Peyer's patch (tissue), 4 donors: Measurements from ENCODE around the gene ALKBH3. TPM values are rescaled to one million over a fixed set of nuclear protein-coding genes. Genes with fewer than 3 reads are reported as not detected.
A peak's percentile ranks its signal among the peaks of the same experiment; 100 is the strongest.

ENCODE experiments used
- DNase-seq, 3 donors: peaks; one replicate each; pipeline ENCODE4 v3.0.0-alpha.2; 2017 to 2019
- H3K27ac ChIP-seq, 4 donors: fragments of 200-600 bp; sonication (generic); one replicate each; pipeline ENCODE4 v1.5.1; 2016 to 2019
- H3K27me3 ChIP-seq, 2 donors: fragments of 200-600 bp; sonication (generic); one replicate each; pipeline ENCODE4 v1.5.1; 2019
- H3K36me3 ChIP-seq, 3 donors: fragments of 200-600 bp; sonication (generic); one replicate each; pipeline ENCODE4 v1.5.1; 2016 to 2019
- H3K4me1 ChIP-seq, 4 donors: fragments of 200-600 bp; sonication (generic); one replicate each; pipeline ENCODE4 v1.5.1; 2016 to 2019
- H3K4me3 ChIP-seq, 4 donors: fragments of 200-600 bp; sonication (generic); 1 replicate in 3 of 4; 2 replicates in 1 of 4; pipeline ENCODE4 v1.5.1; 2016 to 2019; ENCODE audit warnings: mild to moderate bottlenecking in 1 of 4
- H3K9me3 ChIP-seq, 4 donors: fragments of 200-600 bp; sonication (generic); one replicate each; pipeline ENCODE4 v1.5.1; 2016 to 2019; ENCODE audit warnings: mild to moderate bottlenecking in 1 of 4
- POLR2A ChIP-seq, 2 donors: fragments of 450-650 bp; IDR thresholded peaks; one replicate each; pipeline ENCODE4 v1.5.1; 2017; ENCODE audit warnings: antibody characterized with exemption in 2 of 2, mild to moderate bottlenecking in 2 of 2, moderate library complexity in 2 of 2
- total RNA-seq, 4 donors: library from RNA; depleted of rRNA; stranded (reverse); fragments of >200 nt; gene quantifications; one replicate each; pipeline ENCODE4 v1.1.0, GENCODE V29; 2016
- TF ChIP-seq, protein P1 (sequence below), 6 experiments: fragments of 450-650 bp in 4 of 6; fragments of 200-600 bp in 2 of 6; sonication (generic) in 1 of 6; IDR thresholded peaks; one replicate each; pipeline ENCODE4 v1.5.1; 2017 to 2019; ENCODE audit warnings: antibody characterized with exemption in 6 of 6, mild to moderate bottlenecking in 3 of 6, moderate library complexity in 1 of 6

ALKBH3 gene
- total RNA-seq, 4 donors from 2014 or later: 24.4 to 83.3 (median 28.2) TPM

DNA sequence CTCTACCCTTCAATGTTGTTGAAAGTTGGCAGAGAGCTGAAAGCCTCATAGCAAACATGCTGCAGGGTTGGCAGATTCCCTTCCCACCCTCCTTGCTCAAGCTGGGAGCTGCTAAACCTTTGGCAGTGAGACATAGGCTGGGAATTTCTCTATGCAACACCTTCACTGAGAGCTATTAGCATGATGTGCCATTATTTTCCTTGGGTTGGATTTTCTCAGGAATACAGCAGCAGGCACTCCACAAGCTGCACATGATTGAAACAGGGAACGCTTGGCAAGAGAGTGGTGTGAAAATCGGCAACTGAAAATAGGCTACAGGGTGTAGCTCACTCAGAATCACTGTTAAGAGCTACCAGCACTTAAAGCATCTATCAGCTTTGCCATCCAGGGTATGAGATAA lies 9.6 kb upstream of the ALKBH3 start:
- DNase-seq: no peak
- no peak overlapping the region for H3K4me3 ChIP-seq
- TF ChIP-seq, protein P1, sequence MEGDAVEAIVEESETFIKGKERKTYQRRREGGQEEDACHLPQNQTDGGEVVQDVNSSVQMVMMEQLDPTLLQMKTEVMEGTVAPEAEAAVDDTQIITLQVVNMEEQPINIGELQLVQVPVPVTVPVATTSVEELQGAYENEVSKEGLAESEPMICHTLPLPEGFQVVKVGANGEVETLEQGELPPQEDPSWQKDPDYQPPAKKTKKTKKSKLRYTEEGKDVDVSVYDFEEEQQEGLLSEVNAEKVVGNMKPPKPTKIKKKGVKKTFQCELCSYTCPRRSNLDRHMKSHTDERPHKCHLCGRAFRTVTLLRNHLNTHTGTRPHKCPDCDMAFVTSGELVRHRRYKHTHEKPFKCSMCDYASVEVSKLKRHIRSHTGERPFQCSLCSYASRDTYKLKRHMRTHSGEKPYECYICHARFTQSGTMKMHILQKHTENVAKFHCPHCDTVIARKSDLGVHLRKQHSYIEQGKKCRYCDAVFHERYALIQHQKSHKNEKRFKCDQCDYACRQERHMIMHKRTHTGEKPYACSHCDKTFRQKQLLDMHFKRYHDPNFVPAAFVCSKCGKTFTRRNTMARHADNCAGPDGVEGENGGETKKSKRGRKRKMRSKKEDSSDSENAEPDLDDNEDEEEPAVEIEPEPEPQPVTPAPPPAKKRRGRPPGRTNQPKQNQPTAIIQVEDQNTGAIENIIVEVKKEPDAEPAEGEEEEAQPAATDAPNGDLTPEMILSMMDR (IDR thresholded peaks at IDR 0.05): no peak
- no peak for TF ChIP-seq POLR2A (IDR thresholded peaks at IDR 0.05)
- H3K36me3 ChIP-seq: no peaks in the 10 kb centered on the region
- H3K9me3 ChIP-seq: no peaks in the 10 kb centered on the region
- H3K27ac ChIP-seq: no peak overlapping the region
- no peaks in the 10 kb centered on the region for H3K4me1 ChIP-seq
- no peaks in the 10 kb centered on the region for H3K27me3 ChIP-seq

DNA sequence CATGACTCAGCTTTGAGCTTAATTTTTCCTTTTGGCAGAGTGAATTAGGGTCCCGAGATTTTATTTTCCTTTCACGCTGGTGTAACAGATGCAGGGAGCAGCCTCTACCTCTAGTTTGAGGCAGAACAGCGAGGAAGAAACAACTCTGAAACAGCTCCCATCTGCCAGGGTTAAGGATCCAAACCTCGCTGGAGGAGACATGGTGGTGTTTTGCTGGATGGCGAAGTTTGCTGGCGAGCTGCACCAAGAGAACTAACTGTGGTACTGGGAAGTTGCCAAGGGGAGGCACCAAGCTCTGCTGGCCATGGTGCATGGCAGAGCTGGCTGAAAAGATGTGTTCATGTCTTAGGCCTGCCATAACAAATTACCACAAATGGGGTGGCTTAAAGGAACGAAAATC lies 7.6 kb upstream of the ALKBH3 start:
- H3K36me3 ChIP-seq: no peaks in the 10 kb centered on the region
- H3K9me3 ChIP-seq: no peaks in the 10 kb centered on the region
- no peaks in the 10 kb centered on the region for H3K27me3 ChIP-seq
- no peak for DNase-seq
- H3K4me3 ChIP-seq: no peak overlapping the region
- H3K27ac ChIP-seq: no peak overlapping the region
- TF ChIP-seq POLR2A (IDR thresholded peaks at IDR 0.05): no peak
- TF ChIP-seq, protein P1 (IDR thresholded peaks at IDR 0.05): no peak
- H3K4me1 ChIP-seq: no peaks in the 10 kb centered on the region

DNA sequence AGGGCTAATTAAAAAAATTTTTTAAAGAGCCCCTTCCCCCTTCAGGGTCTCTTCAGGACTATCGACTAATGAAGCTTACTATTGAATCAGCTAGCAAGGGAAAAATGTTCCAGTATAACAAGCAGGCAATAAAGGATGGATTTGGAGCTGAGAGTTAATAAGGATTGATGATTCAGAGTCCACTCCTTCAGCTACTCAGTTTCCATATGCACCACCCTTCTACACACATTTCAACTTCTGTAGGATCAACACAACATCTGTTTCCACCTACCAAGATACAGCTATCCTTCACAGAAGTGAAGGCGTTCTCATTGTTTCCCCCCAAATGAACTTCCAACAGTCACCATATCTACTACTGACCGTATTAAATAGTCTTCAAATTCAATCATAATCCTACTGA lies 6.6 kb upstream of the ALKBH3 start:
- no peak for DNase-seq
- Histone ChIP-seq H3K27me3 (no peaks in the 10 kb centered on the region), H3K4me3 (no peak overlapping the region), H3K9me3 (no peaks in the 10 kb centered on the region), H3K4me1 (no peaks in the 10 kb centered on the region), H3K36me3 (no peaks in the 10 kb centered on the region), H3K27ac (no peak overlapping the region)
- TF ChIP-seq, protein P1 (IDR thresholded peaks at IDR 0.05): no peak
- TF ChIP-seq POLR2A (IDR thresholded peaks at IDR 0.05): no peak

DNA sequence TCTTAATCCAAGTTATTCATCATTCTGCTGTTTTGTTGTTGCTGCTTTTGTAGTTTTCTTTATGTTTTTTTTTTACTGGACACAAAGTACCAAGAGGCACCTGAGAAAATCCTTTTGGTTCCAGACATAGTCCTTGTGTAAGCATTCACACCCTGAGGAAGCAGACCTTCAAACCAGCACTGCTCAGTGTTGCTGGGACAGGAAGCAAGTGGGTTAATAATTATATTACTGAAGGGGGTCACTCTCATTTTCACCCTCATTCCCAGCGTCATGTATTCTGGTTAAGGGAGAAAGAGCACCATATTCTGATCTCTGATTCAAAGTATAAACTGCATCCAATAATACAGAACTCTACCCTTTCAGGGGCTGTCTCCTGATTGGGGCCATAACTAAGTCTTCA lies 5.9 kb upstream of the ALKBH3 start:
- Histone ChIP-seq H3K9me3 (no peaks in the 10 kb centered on the region), H3K36me3 (no peaks in the 10 kb centered on the region), H3K27ac (no peak overlapping the region), H3K4me3 (no peak overlapping the region), H3K4me1 (no peaks in the 10 kb centered on the region), H3K27me3 (no peaks in the 10 kb centered on the region)
- no peak for TF ChIP-seq POLR2A (IDR thresholded peaks at IDR 0.05)
- TF ChIP-seq, protein P1 (IDR thresholded peaks at IDR 0.05): no peak
- no peak for DNase-seq

DNA sequence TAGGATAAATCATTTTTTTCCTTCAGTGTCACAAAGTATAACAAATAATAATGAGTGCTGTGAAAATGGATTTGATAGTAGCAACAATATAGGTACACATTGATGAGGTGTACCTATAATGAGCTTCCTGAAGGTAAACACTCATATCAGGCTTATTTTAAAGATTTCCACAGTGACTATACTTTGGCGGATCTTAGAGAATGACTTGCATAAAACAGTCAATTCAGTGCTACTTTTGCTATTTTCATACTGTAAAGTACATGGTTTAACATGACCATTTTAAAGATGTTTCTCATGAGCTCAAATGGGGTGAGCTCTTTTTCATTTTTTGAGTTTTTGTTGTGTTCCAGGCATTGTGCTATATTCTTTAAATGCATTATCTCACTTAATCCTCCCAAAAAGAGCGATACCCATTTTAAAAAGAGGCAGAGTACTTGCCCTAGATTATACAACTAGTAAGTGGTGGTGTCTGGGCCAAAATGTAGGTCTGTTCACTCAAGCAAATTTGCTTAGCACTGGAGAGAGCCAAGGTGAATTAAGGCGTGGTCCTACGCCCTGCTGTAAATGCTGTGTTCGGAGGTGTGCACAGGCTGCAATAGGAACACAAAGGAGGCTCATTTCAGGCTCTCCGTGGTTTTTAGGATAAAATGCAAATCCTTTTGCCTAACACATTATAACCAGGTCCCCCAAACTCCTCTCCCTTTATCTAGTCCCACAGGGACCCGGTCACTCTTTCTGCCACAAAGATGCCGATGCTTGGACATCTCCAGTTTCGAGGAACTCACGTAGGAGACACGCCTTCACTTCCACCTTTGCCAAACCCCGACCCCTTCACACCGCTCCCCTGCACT lies 617 bp upstream of the ALKBH3 start:
- peak overlapping the region; percentile 67 to 81 (median 78) for H3K4me3 ChIP-seq
- DNase-seq: no peak
- TF ChIP-seq, protein P1 (IDR thresholded peaks at IDR 0.05): no peak
- TF ChIP-seq POLR2A (IDR thresholded peaks at IDR 0.05): no peak
- H3K27ac ChIP-seq: peak overlapping the region in 3 of 4 donors; percentile 58 to 70 (median 64)
- H3K36me3 ChIP-seq: peaks cover 0 to 25% (median 0%) of the 10 kb centered on the region in 3 donors
- H3K27me3 ChIP-seq: no peaks in the 10 kb centered on the region
- H3K4me1 ChIP-seq: peaks cover 0 to 11% (median 2%) of the 10 kb centered on the region in 4 donors
- H3K9me3 ChIP-seq: no peaks in the 10 kb centered on the region
